Activated CD4-positive, CD25-positive, alpha-beta regulatory T cell treated with anti-CD3 and anti-CD28 coated beads, Interleukin-2, amount 50 U/mL, for 24 hours (primary cell): ENCODE data around the gene CLEC4C.
"Not testable (repeated sequence)": the region's sequence is repeated elsewhere in the genome, so short reads cannot be mapped to it uniquely, and the experiment has no call there.

Experiments used
- ATAC-seq, 2 donors: fragments of 150-1000 bp; cut with Tn5 transposase; one replicate each; pipeline ENCODE4 v1.10.0; 2021; ENCODE audit warnings: mild to moderate bottlenecking in 1 of 2, moderate library complexity in 1 of 2

CLEC4C gene, protein sequence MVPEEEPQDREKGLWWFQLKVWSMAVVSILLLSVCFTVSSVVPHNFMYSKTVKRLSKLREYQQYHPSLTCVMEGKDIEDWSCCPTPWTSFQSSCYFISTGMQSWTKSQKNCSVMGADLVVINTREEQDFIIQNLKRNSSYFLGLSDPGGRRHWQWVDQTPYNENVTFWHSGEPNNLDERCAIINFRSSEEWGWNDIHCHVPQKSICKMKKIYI

DNA sequence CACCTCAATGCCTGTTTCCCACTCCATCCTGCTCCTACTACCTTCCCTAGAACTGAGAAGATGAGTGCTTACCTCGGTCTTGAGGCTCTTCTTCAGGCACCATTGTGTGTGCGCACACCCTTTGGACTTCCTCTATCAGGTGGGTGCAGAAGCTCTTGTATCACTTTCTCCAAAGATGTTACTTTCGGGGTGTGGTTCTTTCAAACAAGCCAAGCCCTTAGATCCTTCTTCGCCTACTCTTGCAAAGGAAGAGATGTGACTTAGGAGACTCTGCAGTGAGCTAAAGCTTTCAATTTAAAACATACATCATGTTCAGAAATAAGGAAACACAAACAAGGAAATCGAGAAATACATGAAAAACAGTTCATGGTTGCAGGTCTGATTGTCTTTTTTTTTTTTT lies at the start of gene CLEC4C:
CLEC4C (minus strand) TSS at position 130 of the 400 bp plus-strand sequence; CDS start at position 103, 27 bp downstream.
- ATAC-seq = no peak

DNA sequence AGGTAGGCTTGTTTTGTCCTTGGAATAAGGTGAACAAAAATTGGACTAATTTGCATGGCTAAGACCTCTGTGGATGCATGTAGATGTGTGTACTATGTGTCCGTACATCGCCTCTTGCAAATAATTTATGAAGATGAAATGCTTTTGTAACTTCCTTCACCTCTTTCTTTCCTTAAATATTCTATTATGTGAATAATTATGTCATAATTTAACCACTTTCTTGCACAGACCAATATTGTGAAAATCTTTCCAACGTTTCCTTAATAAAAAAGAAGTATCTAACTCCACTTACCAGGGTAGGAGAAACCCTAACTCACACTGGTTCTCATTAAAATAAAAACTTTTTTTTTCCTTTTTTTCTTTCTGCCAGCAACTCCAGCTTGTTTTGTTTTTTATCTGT lies 46.0 kb upstream of the CLEC4C start:
- ATAC-seq = no peak

DNA sequence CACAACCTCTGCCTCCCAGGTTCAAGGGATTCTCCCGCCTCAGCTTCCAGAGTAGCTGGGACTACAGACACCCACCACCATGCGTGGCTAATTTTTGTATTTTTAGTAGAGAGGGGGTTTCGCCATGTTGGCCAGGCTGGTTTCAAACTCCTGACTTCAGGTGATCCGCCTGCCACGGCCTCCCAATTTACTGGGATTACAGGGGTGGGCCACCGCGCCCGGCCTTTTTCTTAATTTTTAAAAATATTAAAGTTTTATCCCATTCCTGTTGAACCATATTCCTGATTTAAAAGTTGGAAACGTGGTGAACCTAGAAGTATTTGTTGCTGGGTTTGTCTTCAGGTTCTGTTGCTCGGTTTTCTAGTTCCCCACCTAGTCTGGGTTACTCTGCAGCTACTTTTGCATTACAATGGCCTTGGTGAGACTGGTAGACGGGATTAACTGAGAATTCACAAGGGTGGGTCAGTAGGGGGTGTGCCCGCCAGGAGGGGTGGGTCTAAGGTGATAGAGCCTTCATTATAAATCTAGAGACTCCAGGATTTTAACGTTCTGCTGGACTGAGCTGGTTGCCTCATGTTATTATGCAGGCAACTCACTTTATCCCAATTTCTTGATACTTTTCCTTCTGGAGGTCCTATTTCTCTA lies 41.8 kb upstream of the CLEC4C start, which contains the start of gene NANOG:
NANOG (plus strand) TSS at position 519 of the 645 bp plus-strand sequence. CDS start 213 bp downstream, outside the sequence.
- not testable (repeated sequence) for ATAC-seq

DNA sequence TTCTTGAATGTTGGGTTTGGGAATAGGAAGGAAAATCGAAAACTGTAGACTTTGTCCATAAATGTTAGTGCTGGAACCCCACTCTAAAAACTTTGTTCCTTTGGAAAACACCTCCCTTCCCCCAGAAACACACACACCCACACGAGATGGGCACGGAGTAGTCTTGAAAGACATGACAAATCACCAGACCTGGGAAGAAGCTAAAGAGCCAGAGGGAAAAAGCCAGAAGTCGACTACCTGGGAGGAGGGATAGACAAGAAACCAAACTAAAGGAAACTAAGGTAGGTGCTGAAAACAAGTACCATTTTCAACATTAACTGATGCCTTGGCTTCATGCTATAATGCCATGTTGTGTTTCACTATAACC lies 41.1 kb upstream of the CLEC4C start:
- ATAC-seq = no peak

DNA sequence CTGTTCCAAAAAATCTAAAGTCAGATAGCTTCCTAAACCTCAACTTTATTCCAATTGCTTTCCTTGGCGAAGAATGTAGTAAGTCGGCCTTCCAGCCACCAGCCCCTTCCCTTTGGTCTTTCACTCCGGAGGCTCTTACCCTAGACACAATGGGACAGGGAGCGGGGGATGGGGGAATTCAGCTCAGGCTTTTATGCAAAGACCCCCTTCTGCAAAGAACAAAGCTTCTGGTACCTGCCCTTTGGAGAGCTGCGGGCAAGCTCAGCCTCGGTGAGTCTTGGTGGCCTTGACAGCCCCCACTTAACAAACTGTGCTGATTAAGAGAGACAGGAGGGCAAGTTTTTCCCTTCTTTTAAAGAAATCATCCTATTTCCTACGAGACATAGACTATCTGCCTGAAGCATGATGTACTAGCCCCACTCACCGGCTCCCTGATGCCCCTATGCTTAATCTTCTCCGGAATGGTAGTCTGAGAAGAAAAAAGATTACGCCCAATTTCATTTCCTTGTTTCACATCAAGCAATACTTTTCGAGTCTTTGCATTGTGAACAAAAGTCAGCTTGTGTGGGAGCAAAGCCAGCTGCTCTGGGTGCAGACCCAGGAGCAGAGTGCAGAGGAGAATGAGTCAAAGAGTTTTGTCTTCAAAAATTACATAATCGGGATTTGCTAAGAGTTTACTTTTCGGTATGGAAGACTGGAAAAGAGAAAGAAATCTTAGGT lies 40.6 kb upstream of the CLEC4C start:
- ATAC-seq = no peak

DNA sequence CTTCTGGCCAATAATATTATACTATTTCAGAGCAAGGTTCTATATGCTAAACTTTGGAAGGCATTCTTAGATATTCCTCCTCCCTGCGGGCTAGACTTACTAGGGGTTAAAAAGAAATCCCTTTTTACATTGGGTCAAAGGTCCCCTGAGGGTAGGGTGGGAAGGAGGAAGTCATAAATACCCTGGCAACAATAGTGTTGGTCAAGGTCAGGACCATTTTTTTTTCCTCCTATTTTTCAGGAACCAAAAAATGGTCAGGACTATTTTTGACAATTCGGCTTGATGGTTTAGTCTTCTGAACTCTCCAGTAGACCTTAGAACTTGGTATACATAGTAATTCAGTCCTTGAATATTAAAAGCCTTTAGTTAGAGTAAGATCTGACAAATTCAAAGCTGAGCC lies 37.5 kb upstream of the CLEC4C start:
- no peak for ATAC-seq

DNA sequence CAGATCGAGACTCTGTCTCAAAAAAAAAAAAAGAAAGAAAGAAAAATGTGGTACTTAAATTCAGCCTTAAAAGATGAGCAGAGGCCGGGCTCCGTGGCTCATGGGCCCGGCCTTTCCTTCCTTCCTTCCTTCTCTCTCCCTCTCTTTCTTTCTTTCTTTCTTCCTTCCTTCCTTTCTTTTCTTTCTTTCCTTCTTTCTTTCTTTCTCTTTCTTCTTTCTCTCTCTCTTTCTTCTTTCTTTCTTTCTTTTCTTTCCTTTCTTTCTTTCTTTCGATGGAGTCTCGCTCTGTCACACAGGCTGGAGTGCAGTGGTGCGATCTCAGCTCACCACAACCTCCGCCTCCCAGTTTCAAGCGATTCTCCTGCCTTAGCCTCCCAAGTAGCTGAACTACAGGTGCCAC lies 36.3 kb upstream of the CLEC4C start:
- not testable (repeated sequence) for ATAC-seq

DNA sequence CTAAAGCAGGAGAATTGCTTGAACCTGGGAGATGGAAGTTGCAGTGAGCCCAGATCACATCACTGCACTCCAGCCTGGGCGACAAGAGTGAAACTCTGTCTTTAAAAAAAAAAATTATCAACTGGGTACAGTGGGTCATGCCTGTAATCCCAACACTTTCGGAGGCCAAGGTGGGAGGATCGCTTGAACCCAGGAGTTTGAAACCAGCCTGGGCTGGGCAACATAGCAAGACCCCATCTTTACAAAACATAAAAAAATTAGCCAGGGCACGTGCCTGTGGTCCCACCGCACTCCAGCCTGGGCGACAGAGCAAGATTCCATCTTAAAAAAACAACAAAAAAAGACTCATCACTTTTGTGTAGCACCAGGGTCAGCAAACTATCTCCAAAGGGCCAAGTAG lies 34.9 kb upstream of the CLEC4C start:
- no peak for ATAC-seq

DNA sequence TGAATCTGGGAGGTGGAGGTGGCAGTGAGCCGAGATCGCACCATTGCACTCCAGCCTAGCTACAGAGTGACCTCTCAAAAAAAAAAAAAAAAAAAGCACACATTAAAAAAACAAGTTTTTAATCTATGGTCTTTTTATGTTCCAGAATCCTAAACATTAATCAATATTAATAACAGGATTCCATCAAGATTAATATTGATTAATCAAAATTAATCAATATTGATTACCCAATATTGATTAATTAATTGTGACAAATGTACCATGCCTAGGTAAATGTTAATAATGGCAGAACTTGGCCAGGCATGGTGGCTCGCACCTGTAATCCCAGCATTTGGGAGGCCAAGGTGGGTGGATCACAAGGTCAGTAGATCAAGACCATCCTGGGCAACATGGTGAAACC lies 34.1 kb upstream of the CLEC4C start:
- ATAC-seq = no peak

DNA sequence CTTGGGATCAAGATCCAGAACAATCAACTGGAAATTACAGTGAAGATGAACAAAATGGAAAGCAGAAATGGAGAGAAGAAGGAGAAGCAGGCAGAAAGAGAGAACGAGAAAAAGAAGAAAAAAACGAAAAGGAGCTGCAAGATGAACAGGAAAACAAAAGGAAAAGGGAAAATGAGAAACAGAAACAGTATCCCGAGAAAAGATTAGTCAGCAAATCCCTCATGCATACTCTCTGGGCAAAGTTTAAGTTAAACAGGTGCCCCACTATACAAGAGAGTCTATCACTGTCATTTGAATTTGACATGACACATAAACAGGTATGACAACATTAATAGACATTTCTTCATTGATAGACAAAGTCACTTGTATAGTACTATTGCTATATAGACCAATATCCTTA lies 22.8 kb upstream of the CLEC4C start:
- no peak for ATAC-seq

DNA sequence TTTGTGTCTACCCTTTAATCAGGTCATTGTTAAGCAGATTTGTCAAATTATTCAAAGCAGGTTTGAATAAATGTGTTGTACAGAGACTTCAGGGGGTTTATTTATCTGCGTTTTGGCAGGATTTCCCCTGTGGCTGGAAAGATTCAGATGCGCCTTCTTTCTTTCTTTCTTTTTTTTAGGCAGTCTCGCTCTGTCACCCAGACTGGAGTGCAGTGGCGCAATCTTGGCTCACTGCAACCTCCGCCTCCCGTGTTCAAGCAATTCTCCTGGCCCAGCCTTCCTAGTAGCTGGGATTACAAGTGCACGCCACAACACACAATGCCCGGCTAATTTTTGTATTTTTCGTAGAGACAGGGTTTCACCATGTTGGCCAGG lies 11.6 kb upstream of the CLEC4C start:
- ATAC-seq = no peak

DNA sequence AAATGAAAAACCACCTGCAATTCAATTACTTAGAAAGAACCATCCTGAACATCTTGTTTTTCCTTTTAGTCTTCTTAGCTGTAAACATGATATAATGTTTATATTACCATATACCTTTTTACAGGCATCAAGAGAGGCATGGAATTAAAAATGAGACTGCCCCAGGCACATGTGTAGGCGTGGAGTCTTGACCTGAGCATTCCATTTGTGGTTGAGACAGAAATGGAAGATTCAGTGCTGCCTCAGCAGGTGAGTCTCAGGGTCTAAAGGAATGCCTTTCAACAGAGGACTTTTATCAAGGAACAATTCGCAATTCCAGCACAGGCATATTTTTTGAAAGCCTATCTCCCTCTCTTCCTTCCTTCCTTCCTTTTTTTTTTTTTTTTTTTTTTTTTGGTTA lies 9.8 kb upstream of the CLEC4C start:
- no peak for ATAC-seq

DNA sequence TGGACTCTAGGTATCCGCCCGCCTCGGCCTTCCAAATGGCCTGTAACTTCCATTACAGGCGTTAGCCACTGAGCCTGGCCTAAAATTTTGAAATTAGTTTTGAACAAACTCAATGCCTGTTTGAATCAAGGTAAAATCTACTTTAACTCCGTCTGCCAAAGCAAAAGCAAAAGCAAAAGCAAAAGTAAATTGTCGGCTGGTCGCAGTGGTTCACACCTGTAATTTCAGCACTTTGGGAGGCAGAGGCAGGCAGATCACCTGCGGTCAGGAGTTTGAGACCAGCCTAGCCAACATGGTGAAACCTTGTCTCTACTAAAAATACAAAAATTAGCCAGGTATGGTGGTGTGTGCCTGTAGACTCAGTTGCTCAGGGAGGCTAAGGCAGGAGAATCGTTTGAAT lies 8.5 kb upstream of the CLEC4C start:
- not testable (repeated sequence) for ATAC-seq

DNA sequence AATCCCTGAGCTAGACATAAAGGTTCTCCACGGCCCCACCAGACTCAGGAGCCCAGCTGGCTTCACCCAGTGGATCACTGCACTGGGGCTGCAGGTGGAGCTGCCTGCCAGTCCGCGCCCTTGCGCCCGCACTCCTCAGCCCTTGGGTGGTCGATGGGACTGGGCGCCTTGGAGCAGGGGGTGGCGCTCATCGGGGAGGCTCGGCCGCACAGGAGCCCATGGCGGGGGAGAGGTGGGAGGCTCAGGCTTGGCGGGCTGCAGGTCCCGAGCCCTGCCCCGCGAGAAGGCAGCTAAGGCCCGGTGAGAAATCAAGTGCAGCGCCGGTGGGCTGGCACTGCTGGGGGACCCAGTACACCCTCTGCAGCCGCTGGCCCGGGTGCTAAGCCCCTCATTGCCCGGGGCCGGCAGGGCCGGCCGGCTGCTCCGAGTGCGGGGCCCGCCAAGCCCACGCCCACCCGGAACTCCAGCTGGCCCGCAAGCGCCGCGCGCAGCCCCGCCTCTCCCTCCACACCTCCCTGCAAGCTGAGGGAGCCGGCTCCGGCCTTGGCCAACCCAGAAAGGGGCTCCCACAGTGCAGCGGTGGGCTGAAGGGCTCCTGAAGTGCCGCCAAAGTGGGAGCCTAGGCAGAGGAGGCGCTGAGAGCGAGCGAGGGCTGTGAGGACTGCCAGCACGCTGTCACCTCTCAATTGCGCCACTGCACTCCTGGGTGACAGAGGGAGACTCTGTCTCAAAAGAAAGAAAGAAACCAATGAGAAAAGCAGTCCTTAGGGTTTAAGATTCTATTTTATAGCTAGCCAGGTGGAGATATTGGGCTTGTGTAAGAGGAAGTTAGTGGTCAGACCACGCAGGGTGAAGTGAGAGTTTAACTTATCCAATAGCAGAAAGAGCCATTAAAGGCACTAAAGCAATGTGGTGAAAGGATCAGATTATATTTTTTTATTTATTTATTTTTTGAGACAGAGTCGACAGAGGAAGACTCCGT lies 5.1 kb upstream of the CLEC4C start:
- not testable (repeated sequence) for ATAC-seq

DNA sequence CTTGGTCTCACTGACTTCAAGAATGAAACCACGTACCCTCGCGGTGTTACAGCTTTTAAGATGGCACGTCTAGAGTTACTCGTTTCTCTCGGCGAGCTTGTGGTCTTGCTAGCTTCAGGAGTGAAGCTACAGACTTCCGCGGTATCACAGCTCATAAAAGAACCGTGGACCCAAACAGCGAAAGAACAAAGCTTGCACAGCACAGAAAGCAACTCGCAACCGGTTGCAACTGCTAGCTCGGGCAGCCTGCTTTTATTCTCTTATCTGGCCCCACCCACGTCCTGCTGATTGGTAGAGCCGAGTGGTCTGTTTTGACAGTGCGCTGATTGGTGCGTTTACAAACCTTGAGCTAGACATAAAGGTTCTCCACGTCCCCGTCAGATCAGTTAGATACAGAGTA lies 4.2 kb upstream of the CLEC4C start:
- ATAC-seq = no peak

DNA sequence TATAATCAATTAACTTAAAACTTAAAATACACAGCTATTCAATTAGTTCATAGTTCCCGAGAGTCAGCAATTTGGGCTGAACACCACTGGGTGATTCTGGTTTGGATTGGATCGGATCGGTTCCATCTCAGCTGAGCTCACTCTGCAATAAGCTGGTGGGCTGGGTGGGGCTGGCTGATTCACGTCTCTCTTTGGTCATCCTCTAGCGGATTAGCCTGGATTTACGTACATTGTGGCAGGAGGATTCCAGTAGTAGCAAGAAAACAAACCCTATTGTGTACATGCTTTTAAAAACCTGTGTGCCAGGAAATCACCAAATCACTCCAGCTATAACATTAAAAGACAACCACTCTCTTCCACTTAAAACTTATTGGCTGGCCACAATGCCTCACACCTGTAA lies 3.2 kb upstream of the CLEC4C start:
- no peak for ATAC-seq

DNA sequence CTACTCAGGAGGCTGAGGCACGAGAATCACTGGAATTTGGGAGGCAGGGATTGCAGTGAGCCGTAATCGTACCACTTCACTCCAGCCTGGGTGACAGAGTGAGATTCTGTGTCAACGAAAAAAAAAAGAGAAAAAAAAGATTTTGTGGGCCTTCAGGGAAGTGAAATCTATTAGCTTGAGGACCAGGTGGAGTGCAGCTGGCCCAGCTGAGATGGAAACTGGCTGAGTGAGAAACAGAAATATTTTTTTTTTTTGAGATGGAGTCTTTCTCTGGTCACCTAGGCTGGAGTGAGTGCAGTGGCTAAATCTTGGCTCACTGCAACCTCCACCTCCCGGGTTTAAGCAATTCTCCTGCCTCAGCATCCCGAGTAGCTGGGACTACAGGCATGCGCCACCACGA lies 2.3 kb upstream of the CLEC4C start:
- ATAC-seq = no peak

DNA sequence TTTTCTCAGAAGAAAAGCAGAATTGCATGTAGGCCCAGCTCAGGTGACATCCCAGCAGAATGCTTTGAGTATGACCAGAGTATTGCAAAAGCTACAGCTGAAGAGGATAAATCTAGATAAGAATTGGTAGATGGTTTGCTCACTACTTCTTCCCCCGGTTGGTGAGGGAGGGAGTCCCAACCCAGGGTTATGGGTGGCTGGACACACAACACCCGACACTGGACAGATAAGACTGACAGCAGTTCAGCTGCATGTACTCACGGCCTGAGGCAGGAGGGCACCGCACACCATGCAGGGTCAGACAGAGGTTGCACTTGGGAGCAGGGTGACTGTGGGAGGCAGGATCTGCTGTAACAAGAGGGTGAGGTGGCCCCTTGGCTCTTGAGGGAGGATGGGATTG lies 1.7 kb upstream of the CLEC4C start:
- no peak for ATAC-seq

DNA sequence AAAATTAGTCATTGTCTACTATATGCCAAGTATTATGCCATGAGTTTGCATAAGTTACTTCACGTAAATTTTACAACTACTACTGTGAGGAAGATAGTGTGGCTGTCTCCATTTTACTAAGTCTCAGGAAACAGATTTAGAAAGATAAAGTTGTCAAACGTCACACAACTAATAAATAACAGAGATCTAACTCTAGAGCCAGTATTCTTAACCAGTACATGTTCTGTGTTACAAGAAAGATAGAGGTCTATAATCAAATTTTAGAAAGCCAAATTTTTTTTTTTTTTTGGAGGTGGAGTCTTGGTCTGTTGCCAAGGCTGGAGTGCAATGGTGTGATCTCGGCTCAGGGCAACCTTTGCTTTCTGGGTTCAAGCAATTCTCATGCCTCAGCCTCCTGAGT lies 14.2 kb downstream of the CLEC4C start:
- ATAC-seq = no peak

DNA sequence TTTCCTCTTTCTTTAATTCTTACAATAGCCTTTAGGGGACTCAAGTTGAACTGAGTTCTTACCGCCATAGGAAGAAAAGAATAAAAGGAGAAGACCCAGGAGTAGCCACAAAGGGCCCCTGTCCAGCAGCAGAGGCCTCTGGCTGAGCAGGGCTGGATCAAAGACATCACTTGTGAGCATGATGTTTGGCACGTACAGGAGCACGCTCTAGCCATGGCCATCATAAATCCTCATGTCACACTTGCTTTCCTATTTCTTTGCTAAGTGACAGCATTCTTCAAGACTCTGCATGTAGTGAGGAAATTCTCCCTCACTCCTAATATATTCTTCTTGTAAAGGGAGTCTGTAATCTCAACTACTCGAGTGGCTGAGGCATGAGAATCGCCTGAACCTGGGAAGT lies 15.7 kb downstream of the CLEC4C start:
- no peak for ATAC-seq

DNA sequence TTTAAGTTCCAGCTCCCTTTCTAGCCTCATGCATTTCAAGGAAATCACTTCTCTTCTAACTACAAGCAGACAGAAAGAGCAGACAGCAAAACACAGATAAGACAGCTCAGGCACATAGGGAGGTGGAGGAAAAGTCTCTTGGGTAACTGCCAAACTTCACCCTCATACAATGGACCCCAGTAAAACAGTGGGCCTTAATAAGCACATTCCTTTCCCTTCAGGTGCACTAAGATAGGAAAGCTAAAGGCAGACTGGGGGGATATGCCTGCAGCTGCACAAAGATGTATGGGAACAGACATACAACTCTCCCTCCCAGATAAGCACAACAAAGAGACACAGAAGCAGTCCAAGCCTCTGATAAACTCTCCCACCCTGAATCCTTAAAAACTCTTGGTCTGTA lies 16.2 kb downstream of the CLEC4C start:
- ATAC-seq = not testable (repeated sequence)

DNA sequence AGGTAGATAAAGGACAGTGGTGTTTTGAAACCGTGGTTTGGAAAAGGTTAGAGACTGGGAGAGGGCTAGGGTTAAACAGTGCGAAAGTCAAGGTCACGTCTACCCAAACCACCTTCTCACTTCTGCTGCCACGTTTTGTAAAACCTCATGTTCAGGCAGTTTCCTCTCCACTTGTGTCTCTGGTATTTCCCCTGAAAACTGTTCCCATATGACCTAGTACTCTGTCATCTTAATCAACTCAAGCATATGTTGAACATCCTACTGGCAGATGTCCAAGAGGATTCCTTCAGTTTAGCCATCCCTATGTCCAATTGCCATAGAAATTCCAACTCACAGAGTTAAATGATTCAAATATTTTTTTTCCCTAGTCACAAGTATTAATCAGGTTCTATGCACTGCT lies 17.4 kb downstream of the CLEC4C start:
- ATAC-seq = no peak

DNA sequence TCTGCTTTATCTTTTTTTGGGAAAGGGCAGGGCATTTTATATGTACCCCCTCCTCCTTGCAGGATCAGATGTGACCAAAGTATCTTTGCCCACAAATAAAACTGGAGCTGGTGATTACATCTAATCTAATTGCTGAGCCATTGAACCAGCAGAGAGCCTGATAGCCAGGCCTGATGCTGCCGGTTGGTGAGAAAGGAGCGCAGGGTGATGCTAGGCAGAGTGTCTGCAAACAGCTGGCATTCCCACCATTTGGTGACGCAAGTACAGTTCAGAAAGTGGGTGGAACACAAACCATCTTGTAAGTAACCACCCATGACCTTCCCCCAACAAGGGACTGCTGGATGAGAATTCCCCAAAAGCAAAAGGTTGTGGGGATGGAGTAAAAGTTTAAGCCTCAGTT lies 23.2 kb downstream of the CLEC4C start:
- ATAC-seq = no peak
